ENCODE measurements around the gene THSD4. TPM values are rescaled to one million over a fixed set of nuclear protein-coding genes. Genes with fewer than 3 reads are reported as not detected.

THSD4 gene
- total and polyA plus RNA-seq, 7 donors, result 0.21 to 3.1 (median 1.8) TPM

DNA sequence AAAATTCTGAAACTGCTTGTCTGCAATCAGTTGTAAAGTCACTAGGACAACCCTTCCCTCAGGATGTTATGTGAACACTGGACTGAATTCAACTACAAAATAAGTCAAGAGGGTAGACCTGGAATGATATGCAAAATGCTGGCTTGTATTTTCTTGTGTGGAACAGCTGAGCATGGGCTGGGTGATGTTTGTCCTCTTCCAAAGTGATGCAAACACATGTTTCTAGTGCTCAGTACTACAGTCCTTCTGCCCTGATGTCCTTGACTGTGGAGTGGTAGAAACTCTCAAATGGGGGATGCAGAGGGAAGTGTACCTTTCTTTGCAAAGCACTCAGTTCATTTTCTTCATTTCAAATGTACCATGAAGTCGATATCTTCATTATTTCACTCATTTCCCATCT, 258.6 kb downstream of the THSD4 start:
- Histone ChIP-seq H3K27ac (no peak overlapping the region), H3K4me1 (no peaks in the 10 kb centered on the region), H3K27me3 (ENCODE audit: insufficient read depth in 3 of 3, low read length in 2 of 3) (no peaks in the 10 kb centered on the region), H3K9me3 (no peaks in the 10 kb centered on the region), H3K36me3 (ENCODE audit: insufficient read depth in 1 of 2, low read depth in 1 of 2) (no peaks in the 10 kb centered on the region), H3K4me3 (no peak overlapping the region)
- no peak for DNase-seq
- TF ChIP-seq, protein P1, sequence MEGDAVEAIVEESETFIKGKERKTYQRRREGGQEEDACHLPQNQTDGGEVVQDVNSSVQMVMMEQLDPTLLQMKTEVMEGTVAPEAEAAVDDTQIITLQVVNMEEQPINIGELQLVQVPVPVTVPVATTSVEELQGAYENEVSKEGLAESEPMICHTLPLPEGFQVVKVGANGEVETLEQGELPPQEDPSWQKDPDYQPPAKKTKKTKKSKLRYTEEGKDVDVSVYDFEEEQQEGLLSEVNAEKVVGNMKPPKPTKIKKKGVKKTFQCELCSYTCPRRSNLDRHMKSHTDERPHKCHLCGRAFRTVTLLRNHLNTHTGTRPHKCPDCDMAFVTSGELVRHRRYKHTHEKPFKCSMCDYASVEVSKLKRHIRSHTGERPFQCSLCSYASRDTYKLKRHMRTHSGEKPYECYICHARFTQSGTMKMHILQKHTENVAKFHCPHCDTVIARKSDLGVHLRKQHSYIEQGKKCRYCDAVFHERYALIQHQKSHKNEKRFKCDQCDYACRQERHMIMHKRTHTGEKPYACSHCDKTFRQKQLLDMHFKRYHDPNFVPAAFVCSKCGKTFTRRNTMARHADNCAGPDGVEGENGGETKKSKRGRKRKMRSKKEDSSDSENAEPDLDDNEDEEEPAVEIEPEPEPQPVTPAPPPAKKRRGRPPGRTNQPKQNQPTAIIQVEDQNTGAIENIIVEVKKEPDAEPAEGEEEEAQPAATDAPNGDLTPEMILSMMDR (IDR thresholded peaks at IDR 0.05), result no peak
- no peak for ATAC-seq
- 82 to 87% (median 84%) methylated on average over 1 of the region's 1 CpG for WGBS, 3 donors
- intact Hi-C loops (cut with DNase I), result no loop called here

- Histone ChIP-seq H3K27ac (no peak overlapping the region), H3K4me3 (no peak overlapping the region)
- intact Hi-C loops (cut with DNase I), result no loop called here
Observed at GRCh38 chr15:71374607-71375352, 259.5 kb downstream of the THSD4 start.

DNA sequence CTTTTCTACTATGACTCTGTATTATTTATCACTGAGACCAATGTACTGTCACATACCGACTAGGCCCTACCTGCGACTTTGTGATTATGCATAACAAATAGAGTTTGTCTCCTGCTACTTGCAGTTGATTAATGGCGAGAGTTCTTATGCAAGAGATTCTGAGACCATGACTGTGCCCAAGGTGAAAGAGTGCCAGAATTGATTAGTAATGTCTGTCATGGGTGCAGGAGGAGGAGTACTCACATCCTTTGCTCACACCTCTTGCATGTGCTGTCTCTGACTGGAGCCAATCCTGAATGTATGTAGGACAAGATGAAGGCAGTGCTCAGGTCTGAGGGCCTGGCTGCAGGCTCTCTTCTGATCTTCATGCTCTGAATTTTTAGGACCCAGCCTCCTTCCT, 260.7 kb downstream of the THSD4 start:
- Histone ChIP-seq H3K27ac (no peak overlapping the region), H3K4me3 (no peak overlapping the region), H3K4me1 (no peaks in the 10 kb centered on the region), H3K9me3 (no peaks in the 10 kb centered on the region), H3K27me3 (ENCODE audit: insufficient read depth in 3 of 3, low read length in 2 of 3) (no peaks in the 10 kb centered on the region), H3K36me3 (ENCODE audit: insufficient read depth in 1 of 2, low read depth in 1 of 2) (no peaks in the 10 kb centered on the region)
- 95 to 100% (median 96%) methylated on average over 3 of the region's 3 CpGs for WGBS, 3 donors
- intact Hi-C loops (cut with DNase I), result no loop called here
- no peak for ATAC-seq
- no peak for DNase-seq
- TF ChIP-seq, protein P1 (IDR thresholded peaks at IDR 0.05), result no peak

More at GRCh38 chr15:71374607-71375352, 259.5 kb downstream of the THSD4 start:
- TF ChIP-seq, protein P1 (IDR thresholded peaks at IDR 0.05), result no peak
- ATAC-seq (peak in 1 of 4 donors; percentile 13), DNase-seq (no peak)
- no peaks in the 10 kb centered on the region for H3K9me3 ChIP-seq
- H3K36me3 ChIP-seq (ENCODE audit: insufficient read depth in 1 of 2, low read depth in 1 of 2), result no peaks in the 10 kb centered on the region
- no peaks in the 10 kb centered on the region for H3K27me3 ChIP-seq (ENCODE audit: insufficient read depth in 3 of 3, low read length in 2 of 3)
- 71 to 78% (median 74%) methylated on average over 6 of the region's 6 CpGs for WGBS, 3 donors
- no peaks in the 10 kb centered on the region for H3K4me1 ChIP-seq

DNA sequence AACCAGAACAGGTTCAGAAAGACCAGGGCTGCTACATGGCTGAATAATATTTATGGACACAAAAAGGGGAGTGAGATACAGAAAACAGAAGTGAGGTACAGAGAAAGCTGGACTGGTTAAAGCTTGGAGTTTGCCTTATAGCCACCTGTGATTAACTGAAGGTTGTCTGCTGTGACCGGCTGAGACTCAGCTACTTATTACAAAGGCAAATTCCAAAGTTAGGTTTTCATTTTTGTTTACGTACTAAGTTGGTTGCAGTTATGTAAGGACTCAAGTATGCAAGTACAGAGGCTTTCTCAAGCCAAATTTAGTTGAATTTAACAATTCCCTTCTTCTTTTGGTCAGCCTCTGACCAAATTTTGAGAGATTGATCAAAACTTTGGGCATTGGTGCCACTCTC, 264.6 kb downstream of the THSD4 start:
- peaks cover 4% of the 10 kb centered on the region for H3K4me1 ChIP-seq
- H3K27ac ChIP-seq, result no peak overlapping the region
- no peaks in the 10 kb centered on the region for H3K9me3 ChIP-seq
- ATAC-seq (no peak), DNase-seq (no peak)
- WGBS, 3 donors, result 84 to 89% (median 88%) methylated on average over 2 of the region's 2 CpGs
- intact Hi-C loops (cut with DNase I), result no loop called here
- TF ChIP-seq, protein P1 (IDR thresholded peaks at IDR 0.05), result no peak
- H3K27me3 ChIP-seq (ENCODE audit: insufficient read depth in 3 of 3, low read length in 2 of 3), result no peaks in the 10 kb centered on the region
- H3K36me3 ChIP-seq (ENCODE audit: insufficient read depth in 1 of 2, low read depth in 1 of 2), result no peaks in the 10 kb centered on the region
- H3K4me3 ChIP-seq, result no peak overlapping the region

DNA sequence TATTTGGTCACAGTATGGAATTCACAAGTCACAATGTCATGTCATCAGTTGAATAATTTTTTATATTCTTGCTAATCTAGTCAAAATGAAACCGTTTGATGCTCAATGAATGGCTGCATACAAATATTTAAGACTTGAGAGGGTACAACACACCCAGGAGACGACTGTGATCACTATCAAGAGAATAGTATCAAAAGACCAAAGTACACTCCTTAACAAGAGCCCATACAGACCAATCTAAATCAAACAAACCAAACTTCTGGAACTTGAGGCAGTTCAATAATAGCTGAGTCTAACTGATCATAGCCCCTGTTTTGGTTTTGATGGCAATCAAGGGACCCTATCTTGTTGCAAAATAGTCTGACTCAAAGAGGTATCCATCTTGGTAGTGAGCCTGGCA, 265.1 kb downstream of the THSD4 start:
- intact Hi-C loops (cut with DNase I), result no loop called here
- TF ChIP-seq, protein P1 (IDR thresholded peaks at IDR 0.05), result no peak

More for the DNA sequence above, 265.1 kb downstream of the THSD4 start:
- no peaks in the 10 kb centered on the region for H3K9me3 ChIP-seq
- 41 to 92% (median 57%) methylated on average over 2 of the region's 2 CpGs for WGBS, 3 donors
- DNase-seq, result no peak
- H3K36me3 ChIP-seq (ENCODE audit: insufficient read depth in 1 of 2, low read depth in 1 of 2), result no peaks in the 10 kb centered on the region
- no peak for ATAC-seq
- no peaks in the 10 kb centered on the region for H3K27me3 ChIP-seq (ENCODE audit: insufficient read depth in 3 of 3, low read length in 2 of 3)
- H3K4me3 ChIP-seq, result no peak overlapping the region
- H3K4me1 ChIP-seq, result peaks cover 8% of the 10 kb centered on the region
- H3K27ac ChIP-seq, result no peak overlapping the region
